ENCODE results near the gene INPP5B. TPM values are rescaled to one million over a fixed set of nuclear protein-coding genes. Genes with fewer than 3 reads are reported as not detected.
A peak's percentile ranks its signal among the peaks of the same experiment; 100 is the strongest.

Gene INPP5B
- total and polyA plus RNA-seq, 10 of the 15 experiments (the other 5 are each of a cell fraction or from before 2014, with no cell fraction given), result 10.9 to 54.4 (median 26.9) TPM

GRCh38 chr1:37811027-37811655 is 135.7 kb downstream of the INPP5B start:
- 22% methylated on average over 7 of the region's 7 CpGs for WGBS (ENCODE audit: insufficient coverage, insufficient replicate concordance, low lambda C conversion rate, missing lambda C conversion rate)
- no peak overlapping the region for H3K4me3 ChIP-seq
- H4K20me1 ChIP-seq (ENCODE audit: control insufficient read depth, insufficient read depth), result no peaks in the 10 kb centered on the region
- peaks cover 11% of the 10 kb centered on the region for H3K4me1 ChIP-seq (ENCODE audit: control insufficient read depth, insufficient read depth, low read length)
- no peak overlapping the region for H3K4me2 ChIP-seq (ENCODE audit: control insufficient read depth, insufficient read depth)
- ATAC-seq, result peak; percentile 64
- in situ Hi-C loops (cut with MboI) (no loop called here), intact Hi-C loops (cut with micrococcal nuclease; ENCODE audit: unreplicated experiment) (loop anchor here (1.0 kb wide), 1 partner anchor 48 kb away; the partner anchor contains the start of gene MTF1)
- ChIA-PET SMC1A (ENCODE audit: uncharacterized antibody, unreplicated experiment) (interaction anchor here (0.7 kb wide), 1 partner anchor 48 kb away, joined by 3 read pairs; the partner anchor contains the start of gene MTF1), CTCF (interaction anchor here (0.9 to 2.9 kb wide), 3 partner anchors 26 to 49 kb away, joined by 3 to 13 read pairs (median 3); partner anchors contain the start of gene MTF1), POLR2A (no interaction called here), RAD21 (ENCODE audit: unreplicated experiment) (no interaction called here)
- H3K9me3 ChIP-seq (replicated peaks; ENCODE audit: control insufficient read depth, insufficient read depth, low read length), result no peaks in the 10 kb centered on the region
- peak; percentile 93 for FAIRE-seq
- TF ChIP-seq CREB1 (IDR thresholded peaks at IDR 0.05; ENCODE audit: low read depth), result peak; percentile 28; the same call in 1 of the 2 replicates
- TF ChIP-seq SMC3 (IDR thresholded peaks at IDR 0.05; ENCODE audit: borderline replicate concordance, low read length), result peak; percentile 38; the same call in 1 of the 2 replicates
- peak; percentile 64; the same call in 1 of the 3 replicates for TF ChIP-seq POU2F2 (IDR thresholded peaks at IDR 0.05; ENCODE audit: borderline replicate concordance, low read depth, low read length)
- no peak for TF ChIP-seq CREM (IDR thresholded peaks at IDR 0.05; ENCODE audit: low read depth)
- TF ChIP-seq, protein P1, sequence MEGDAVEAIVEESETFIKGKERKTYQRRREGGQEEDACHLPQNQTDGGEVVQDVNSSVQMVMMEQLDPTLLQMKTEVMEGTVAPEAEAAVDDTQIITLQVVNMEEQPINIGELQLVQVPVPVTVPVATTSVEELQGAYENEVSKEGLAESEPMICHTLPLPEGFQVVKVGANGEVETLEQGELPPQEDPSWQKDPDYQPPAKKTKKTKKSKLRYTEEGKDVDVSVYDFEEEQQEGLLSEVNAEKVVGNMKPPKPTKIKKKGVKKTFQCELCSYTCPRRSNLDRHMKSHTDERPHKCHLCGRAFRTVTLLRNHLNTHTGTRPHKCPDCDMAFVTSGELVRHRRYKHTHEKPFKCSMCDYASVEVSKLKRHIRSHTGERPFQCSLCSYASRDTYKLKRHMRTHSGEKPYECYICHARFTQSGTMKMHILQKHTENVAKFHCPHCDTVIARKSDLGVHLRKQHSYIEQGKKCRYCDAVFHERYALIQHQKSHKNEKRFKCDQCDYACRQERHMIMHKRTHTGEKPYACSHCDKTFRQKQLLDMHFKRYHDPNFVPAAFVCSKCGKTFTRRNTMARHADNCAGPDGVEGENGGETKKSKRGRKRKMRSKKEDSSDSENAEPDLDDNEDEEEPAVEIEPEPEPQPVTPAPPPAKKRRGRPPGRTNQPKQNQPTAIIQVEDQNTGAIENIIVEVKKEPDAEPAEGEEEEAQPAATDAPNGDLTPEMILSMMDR (IDR thresholded peaks at IDR 0.05 in 2 of 3, conservative IDR thresholded peaks at IDR 0.05 in 1 of 3; ENCODE audit: control insufficient read depth in 2 of 3, extremely low read depth in 1 of 3, insufficient read depth in 1 of 3, low read depth in 3 of 3, low read length in 3 of 3), result peak; percentile 84 to 96 (median 94)
- TF ChIP-seq RAD21 (IDR thresholded peaks at IDR 0.05; ENCODE audit: insufficient read depth, low read depth, low read length), result peak; percentile 69
- peak; percentile 77; the same call in 1 of the 2 replicates for TF ChIP-seq YY1 (IDR thresholded peaks at IDR 0.05; ENCODE audit: low read depth, low read length)
- no peak for TF ChIP-seq IRF4 (IDR thresholded peaks at IDR 0.05; ENCODE audit: low read depth, low read length)
- no peak overlapping the region for H3K9ac ChIP-seq (ENCODE audit: control insufficient read depth, insufficient read depth, low read length)
- no peak overlapping the region for H2AFZ ChIP-seq (ENCODE audit: control insufficient read depth, low read depth, low read length)
- H3K36me3 ChIP-seq (ENCODE audit: control insufficient read depth in 2 of 2, insufficient read depth in 2 of 2, low read length in 1 of 2), result peaks cover 9 to 11% of the 10 kb centered on the region in 2 experiments; a peak in 3 of 4 replicates
- peaks cover 25% of the 10 kb centered on the region for H3K79me2 ChIP-seq (ENCODE audit: control insufficient read depth, insufficient read depth, low read length)
- H3K27me3 ChIP-seq (replicated peaks in 1 of 2; ENCODE audit: control insufficient read depth in 2 of 2, insufficient read depth in 2 of 2, low read length in 1 of 2), result no peaks in the 10 kb centered on the region
- no peak for DNase-seq (ENCODE audit: low read depth, low spot score)
- no peak overlapping the region for H3K27ac ChIP-seq (ENCODE audit: control insufficient read depth, insufficient read depth)
- no TSS peak for BruUV-seq (replicated peaks)

Small RNA genes lying within 50 kb of the gene (small RNA-seq; reads per million reads assigned to genes)
- not detected for gene RF00017
- gene RF00092, result not detected
- not detected for gene RNU6-510P
- gene RNU6-584P, result not detected

Other genes starting within 250 kb of the INPP5B start
Only the 7 nearest of the 9 such genes appear.
- 30.4 and 35.8 TPM in 2 replicates for gene C1orf122, start 139.3 kb downstream of the INPP5B start, total RNA-seq (2014; rRNA removed)
- 6.4 and 6.9 TPM in 2 replicates for gene C1orf122, start 139.3 kb downstream of the INPP5B start, total RNA-seq (2014; rRNA removed; fragmentation: Illumina TruSeq; extraction: Trizol)
- 30.9 TPM in 2 replicates for gene C1orf122, start 139.3 kb downstream of the INPP5B start, total RNA-seq (2021)
- 2.6 and 8.4 TPM in 2 replicates for gene C1orf122, start 139.3 kb downstream of the INPP5B start, polyA plus RNA-seq (2011; rRNA removed)
- gene C1orf122, start 139.3 kb downstream of the INPP5B start, polyA plus RNA-seq (2014; fragmentation: Illumina TruSeq; extraction: Trizol), result 3.0 and 4.6 TPM in 2 replicates
- 1 to 10 TPM; 1.6 to 8.4 TPM for gene C1orf122, start 139.3 kb downstream of the INPP5B start, polyA plus RNA-seq (2014; fragmentation: Nextera tagmentation; extraction: Ambion mirVana)
- gene C1orf122, start 139.3 kb downstream of the INPP5B start, polyA plus RNA-seq (2014; rRNA removed), result 30.9 and 35.5 TPM in 2 replicates
- 10 to 100 TPM; 21.2 to 29.4 TPM for gene C1orf122, start 139.3 kb downstream of the INPP5B start, polyA plus RNA-seq (2016; fragmentation: Nextera tagmentation; extraction: Ambion mirVana)
- gene YRDC, start 138.8 kb downstream of the INPP5B start, total RNA-seq (2014; rRNA removed), result 33.2 and 36.2 TPM in 2 replicates
- gene YRDC, start 138.8 kb downstream of the INPP5B start, total RNA-seq (2014; rRNA removed; fragmentation: Illumina TruSeq; extraction: Trizol), result 19.4 and 20.1 TPM in 2 replicates
- gene YRDC, start 138.8 kb downstream of the INPP5B start, total RNA-seq (2021), result 29.1 and 31.7 TPM in 2 replicates
- 20.5 and 26.5 TPM in 2 replicates for gene YRDC, start 138.8 kb downstream of the INPP5B start, polyA plus RNA-seq (2011; rRNA removed)
- 18.5 and 20.9 TPM in 2 replicates for gene YRDC, start 138.8 kb downstream of the INPP5B start, polyA plus RNA-seq (2014; fragmentation: Illumina TruSeq; extraction: Trizol)
- gene YRDC, start 138.8 kb downstream of the INPP5B start, polyA plus RNA-seq (2014; fragmentation: Nextera tagmentation; extraction: Ambion mirVana), result 10 to 100 TPM in 1 of 2 experiments, 1 to 10 TPM in 1; 4.5 to 15.3 TPM
- gene YRDC, start 138.8 kb downstream of the INPP5B start, polyA plus RNA-seq (2014; rRNA removed), result 32.2 and 34.4 TPM in 2 replicates
- 10 to 100 TPM in 1 of 2 experiments, 1 to 10 TPM in 1; 2.9 to 17.4 TPM for gene YRDC, start 138.8 kb downstream of the INPP5B start, polyA plus RNA-seq (2016; fragmentation: Nextera tagmentation; extraction: Ambion mirVana)
- 2.0 and 2.2 TPM in 2 replicates for gene MTF1, start 87.5 kb downstream of the INPP5B start, total RNA-seq (2014; rRNA removed)
- gene MTF1, start 87.5 kb downstream of the INPP5B start, total RNA-seq (2014; rRNA removed; fragmentation: Illumina TruSeq; extraction: Trizol), result 6.3 and 6.6 TPM in 2 replicates
- 19.2 and 20.4 TPM in 2 replicates for gene MTF1, start 87.5 kb downstream of the INPP5B start, total RNA-seq (2021)
- 6.7 and 6.8 TPM in 2 replicates for gene MTF1, start 87.5 kb downstream of the INPP5B start, polyA plus RNA-seq (2011; rRNA removed)
- gene MTF1, start 87.5 kb downstream of the INPP5B start, polyA plus RNA-seq (2014; fragmentation: Illumina TruSeq; extraction: Trizol), result 9.4 and 11.8 TPM in 2 replicates
- gene MTF1, start 87.5 kb downstream of the INPP5B start, polyA plus RNA-seq (2014; fragmentation: Nextera tagmentation; extraction: Ambion mirVana), result 1 to 10 TPM; 2.8 to 4.4 TPM
- gene MTF1, start 87.5 kb downstream of the INPP5B start, polyA plus RNA-seq (2014; rRNA removed), result 5.5 and 5.6 TPM in 2 replicates
- 10 to 100 TPM; 13.7 to 14.7 TPM for gene MTF1, start 87.5 kb downstream of the INPP5B start, polyA plus RNA-seq (2016; fragmentation: Nextera tagmentation; extraction: Ambion mirVana)
- 83.7 and 106 TPM in 2 replicates for gene SF3A3, start 43.0 kb upstream of the INPP5B start, total RNA-seq (2014; rRNA removed)
- gene SF3A3, start 43.0 kb upstream of the INPP5B start, total RNA-seq (2014; rRNA removed; fragmentation: Illumina TruSeq; extraction: Trizol), result 164 and 165 TPM in 2 replicates
- 72.3 and 78.9 TPM in 2 replicates for gene SF3A3, start 43.0 kb upstream of the INPP5B start, total RNA-seq (2021)
- gene SF3A3, start 43.0 kb upstream of the INPP5B start, polyA plus RNA-seq (2011; rRNA removed), result 76.5 and 110 TPM in 2 replicates
- 170 and 185 TPM in 2 replicates for gene SF3A3, start 43.0 kb upstream of the INPP5B start, polyA plus RNA-seq (2014; fragmentation: Illumina TruSeq; extraction: Trizol)
- gene SF3A3, start 43.0 kb upstream of the INPP5B start, polyA plus RNA-seq (2014; fragmentation: Nextera tagmentation; extraction: Ambion mirVana), result 100 to 1,000 TPM in 1 of 2 experiments, 10 to 100 TPM in 1; 86.0 to 133 TPM
- 74.4 and 98.3 TPM in 2 replicates for gene SF3A3, start 43.0 kb upstream of the INPP5B start, polyA plus RNA-seq (2014; rRNA removed)
- gene SF3A3, start 43.0 kb upstream of the INPP5B start, polyA plus RNA-seq (2016; fragmentation: Nextera tagmentation; extraction: Ambion mirVana), result 100 to 1,000 TPM; 154 to 155 TPM
- gene FHL3, start 58.5 kb upstream of the INPP5B start, total RNA-seq (2014; rRNA removed), result 8.1 and 8.9 TPM in 2 replicates
- 4.2 and 5.2 TPM in 2 replicates for gene FHL3, start 58.5 kb upstream of the INPP5B start, total RNA-seq (2014; rRNA removed; fragmentation: Illumina TruSeq; extraction: Trizol)
- 11.5 and 13.9 TPM in 2 replicates for gene FHL3, start 58.5 kb upstream of the INPP5B start, total RNA-seq (2021)
- 0.53 and 1.3 TPM in 2 replicates for gene FHL3, start 58.5 kb upstream of the INPP5B start, polyA plus RNA-seq (2011; rRNA removed)
- 3.9 and 9.2 TPM in 2 replicates for gene FHL3, start 58.5 kb upstream of the INPP5B start, polyA plus RNA-seq (2014; fragmentation: Illumina TruSeq; extraction: Trizol)
- gene FHL3, start 58.5 kb upstream of the INPP5B start, polyA plus RNA-seq (2014; fragmentation: Nextera tagmentation; extraction: Ambion mirVana), result 1 to 10 TPM in 1 of 2 experiments, under 1 TPM in 1; 0.26 to 1.3 TPM
- gene FHL3, start 58.5 kb upstream of the INPP5B start, polyA plus RNA-seq (2014; rRNA removed), result 7.7 and 10.3 TPM in 2 replicates
- 10 to 100 TPM; 10.1 to 10.7 TPM for gene FHL3, start 58.5 kb upstream of the INPP5B start, polyA plus RNA-seq (2016; fragmentation: Nextera tagmentation; extraction: Ambion mirVana)
- 51.5 and 55.0 TPM in 2 replicates for gene UTP11, start 65.7 kb upstream of the INPP5B start, total RNA-seq (2014; rRNA removed)
- gene UTP11, start 65.7 kb upstream of the INPP5B start, total RNA-seq (2014; rRNA removed; fragmentation: Illumina TruSeq; extraction: Trizol), result 77.8 and 78.1 TPM in 2 replicates
- gene UTP11, start 65.7 kb upstream of the INPP5B start, total RNA-seq (2021), result 39.6 and 41.8 TPM in 2 replicates
- 34.5 and 47.6 TPM in 2 replicates for gene UTP11, start 65.7 kb upstream of the INPP5B start, polyA plus RNA-seq (2011; rRNA removed)
- 125 and 146 TPM in 2 replicates for gene UTP11, start 65.7 kb upstream of the INPP5B start, polyA plus RNA-seq (2014; fragmentation: Illumina TruSeq; extraction: Trizol)
- gene UTP11, start 65.7 kb upstream of the INPP5B start, polyA plus RNA-seq (2014; fragmentation: Nextera tagmentation; extraction: Ambion mirVana), result 100 to 1,000 TPM in 1 of 2 experiments, 10 to 100 TPM in 1; 96.4 to 107 TPM
- 54.9 and 57.2 TPM in 2 replicates for gene UTP11, start 65.7 kb upstream of the INPP5B start, polyA plus RNA-seq (2014; rRNA removed)
- gene UTP11, start 65.7 kb upstream of the INPP5B start, polyA plus RNA-seq (2016; fragmentation: Nextera tagmentation; extraction: Ambion mirVana), result 10 to 100 TPM; 62.7 to 65.7 TPM
- 0.23 and 0.38 TPM in 2 replicates for gene POU3F1, start 99.7 kb upstream of the INPP5B start, total RNA-seq (2014; rRNA removed)
- gene POU3F1, start 99.7 kb upstream of the INPP5B start, total RNA-seq (2014; rRNA removed; fragmentation: Illumina TruSeq; extraction: Trizol), result 0.09 and 0.14 TPM in 2 replicates
- gene POU3F1, start 99.7 kb upstream of the INPP5B start, total RNA-seq (2021), result 0.38 and 0.53 TPM in 2 replicates
- 0.10 TPM in 1 of 2 replicates, not detected in the other for gene POU3F1, start 99.7 kb upstream of the INPP5B start, polyA plus RNA-seq (2011; rRNA removed)
- 0.09 and 0.13 TPM in 2 replicates for gene POU3F1, start 99.7 kb upstream of the INPP5B start, polyA plus RNA-seq (2014; fragmentation: Illumina TruSeq; extraction: Trizol)
- under 1 TPM in 1 of 2 experiments, not detected in 1; 0.04 TPM for gene POU3F1, start 99.7 kb upstream of the INPP5B start, polyA plus RNA-seq (2014; fragmentation: Nextera tagmentation; extraction: Ambion mirVana)
- 0.15 and 0.53 TPM in 2 replicates for gene POU3F1, start 99.7 kb upstream of the INPP5B start, polyA plus RNA-seq (2014; rRNA removed)
- not detected for gene POU3F1, start 99.7 kb upstream of the INPP5B start, polyA plus RNA-seq (2016; fragmentation: Nextera tagmentation; extraction: Ambion mirVana)